IPS-20b (cell line): ENCODE measurements around the gene DDIAS.

Experiments used
- H3K27ac ChIP-seq: one replicate; pipeline ENCODE4 v1.5.1; 2013; ENCODE audit warnings: low read length
- H3K27me3 ChIP-seq: 2 replicates; pipeline ENCODE4 v1.6.1; 2013; ENCODE audit warnings: mild to moderate bottlenecking, low read length, inconsistent platforms; ENCODE audit not compliant: insufficient read depth
- H3K36me3 ChIP-seq: 2 replicates; pipeline ENCODE4 v1.6.1; 2013; ENCODE audit warnings: low read depth, mild to moderate bottlenecking, inconsistent platforms, low read length, moderate library complexity; ENCODE audit not compliant: insufficient read depth
- H3K4me1 ChIP-seq: 2 replicates; pipeline ENCODE4 v1.6.1; 2013; ENCODE audit warnings: mild to moderate bottlenecking, control low read depth, inconsistent platforms, low read length, moderate library complexity; ENCODE audit not compliant: insufficient read depth
- H3K4me3 ChIP-seq: 2 replicates; pipeline ENCODE4 v1.5.1; 2013; ENCODE audit warnings: mild to moderate bottlenecking, low read length, inconsistent platforms
- H3K9ac ChIP-seq: 2 replicates; pipeline ENCODE4 v1.6.1; 2013; ENCODE audit warnings: low read depth, mild to moderate bottlenecking, inconsistent platforms, low read length, moderate library complexity
- H3K9me3 ChIP-seq: 2 replicates; pipeline ENCODE4 v1.6.1; 2013; ENCODE audit warnings: mild to moderate bottlenecking, low read depth, low read length, inconsistent platforms; ENCODE audit not compliant: insufficient read depth

The DDIAS gene

GRCh38 chr11:82976786-82977185, 75.2 kb downstream of the DDIAS start:
- H3K27ac ChIP-seq: no peak overlapping the region
- no peaks in the 10 kb centered on the region for H3K4me1 ChIP-seq
- H3K4me3 ChIP-seq: no peak overlapping the region
- H3K36me3 ChIP-seq: no peaks in the 10 kb centered on the region
- H3K9me3 ChIP-seq: no peaks in the 10 kb centered on the region
- no peaks in the 10 kb centered on the region for H3K27me3 ChIP-seq
- H3K9ac ChIP-seq: no peak overlapping the region

- Histone ChIP-seq H3K4me1 (no peaks in the 10 kb centered on the region), H3K9me3 (no peaks in the 10 kb centered on the region), H3K36me3 (no peaks in the 10 kb centered on the region), H3K9ac (no peak overlapping the region), H3K27me3 (no peaks in the 10 kb centered on the region), H3K27ac (no peak overlapping the region), H3K4me3 (no peak overlapping the region)
Measured at GRCh38 chr11:82978422-82979099, 77.0 kb downstream of the DDIAS start.

DNA sequence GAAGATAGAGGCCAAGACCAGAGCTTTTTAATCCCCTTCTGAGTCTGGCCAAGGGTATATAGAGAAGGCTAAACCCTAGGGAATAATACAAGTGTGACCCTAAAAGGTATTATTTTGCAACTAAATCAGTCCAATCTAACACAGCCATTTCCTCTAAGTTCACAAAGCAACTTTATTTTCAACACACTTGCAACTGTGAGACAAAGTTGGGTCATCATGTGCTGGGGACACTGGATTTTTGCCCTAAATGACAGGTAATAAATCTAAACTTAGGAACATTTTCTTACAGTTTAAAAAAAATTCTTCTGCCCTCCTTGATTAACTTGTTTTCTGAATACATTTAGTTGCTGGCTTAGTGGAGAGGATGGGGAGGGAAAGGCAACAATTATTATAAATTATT, 78.3 kb downstream of the DDIAS start:
- Histone ChIP-seq H3K9ac (no peak overlapping the region), H3K4me3 (no peak overlapping the region), H3K27me3 (no peaks in the 10 kb centered on the region), H3K27ac (no peak overlapping the region), H3K4me1 (no peaks in the 10 kb centered on the region), H3K9me3 (no peaks in the 10 kb centered on the region), H3K36me3 (no peaks in the 10 kb centered on the region)

- no peaks in the 10 kb centered on the region for H3K9me3 ChIP-seq
- no peak overlapping the region for H3K9ac ChIP-seq
- no peaks in the 10 kb centered on the region for H3K4me1 ChIP-seq
- no peaks in the 10 kb centered on the region for H3K27me3 ChIP-seq
- no peaks in the 10 kb centered on the region for H3K36me3 ChIP-seq
- H3K4me3 ChIP-seq: no peak overlapping the region
- no peak overlapping the region for H3K27ac ChIP-seq
Measured at GRCh38 chr11:82980292-82980691, 78.8 kb downstream of the DDIAS start.

DNA sequence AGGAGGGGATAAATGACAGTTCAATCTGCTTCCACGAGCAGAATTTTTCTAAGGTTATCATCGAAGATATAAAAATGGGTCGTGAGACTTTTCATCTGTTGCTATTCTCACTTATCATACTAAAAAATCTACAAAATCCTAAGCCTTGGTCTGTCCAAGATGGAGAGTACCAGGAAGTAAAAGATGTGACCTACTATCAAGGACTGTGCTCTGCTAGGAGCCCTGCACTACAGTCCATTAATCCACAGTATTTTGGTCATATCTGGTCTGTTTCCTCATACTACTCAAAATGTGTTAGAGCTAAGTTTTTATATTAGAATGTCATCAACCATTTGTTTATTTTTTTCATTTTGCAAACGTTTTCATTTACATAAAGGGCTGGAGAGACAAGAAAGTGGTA, 79.4 kb downstream of the DDIAS start:
- H3K9me3 ChIP-seq: no peaks in the 10 kb centered on the region
- H3K4me1 ChIP-seq: no peaks in the 10 kb centered on the region
- H3K36me3 ChIP-seq: no peaks in the 10 kb centered on the region
- H3K9ac ChIP-seq: no peak overlapping the region
- no peak overlapping the region for H3K4me3 ChIP-seq
- no peak overlapping the region for H3K27ac ChIP-seq
- no peaks in the 10 kb centered on the region for H3K27me3 ChIP-seq

GRCh38 chr11:82981852-82982251, 80.3 kb downstream of the DDIAS start:
- no peak overlapping the region for H3K9ac ChIP-seq
- H3K27ac ChIP-seq: no peak overlapping the region
- H3K9me3 ChIP-seq: no peaks in the 10 kb centered on the region
- H3K27me3 ChIP-seq: no peaks in the 10 kb centered on the region
- H3K4me1 ChIP-seq: no peaks in the 10 kb centered on the region
- H3K4me3 ChIP-seq: no peak overlapping the region
- no peaks in the 10 kb centered on the region for H3K36me3 ChIP-seq
